GM19455 (cell line): Measurements from ENCODE around the gene HM13.
"Not testable (repeated sequence)": the region's sequence is repeated elsewhere in the genome, so short reads cannot be mapped to it uniquely, and the experiment has no call there.

Experiments
- ATAC-seq: cut with Tn5 transposase; IDR thresholded peaks from one replicate; pipeline ENCODE4 v1.9.1; 2021; ENCODE audit not compliant: unreplicated experiment

Gene HM13

DNA sequence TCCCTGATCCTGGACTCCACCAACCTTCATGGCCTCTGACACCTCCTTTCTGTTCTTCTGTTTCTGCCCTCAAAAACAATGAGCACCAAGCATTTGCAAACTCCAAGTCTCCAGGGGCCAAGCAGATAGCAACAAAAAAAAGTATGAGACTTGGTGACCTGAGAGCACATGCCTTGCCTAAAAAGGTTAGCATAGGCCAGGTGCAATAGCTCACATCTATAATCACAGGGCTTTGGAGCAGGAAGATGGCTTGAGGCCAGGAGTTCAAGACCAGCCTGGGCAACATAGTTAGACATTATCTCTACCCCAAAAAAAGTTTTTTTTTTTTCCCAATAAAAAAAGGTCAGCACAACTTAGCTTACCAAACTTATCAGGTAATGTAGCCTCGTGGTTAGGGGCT lies 13.7 kb upstream of the HM13 start:
- no peak for ATAC-seq

DNA sequence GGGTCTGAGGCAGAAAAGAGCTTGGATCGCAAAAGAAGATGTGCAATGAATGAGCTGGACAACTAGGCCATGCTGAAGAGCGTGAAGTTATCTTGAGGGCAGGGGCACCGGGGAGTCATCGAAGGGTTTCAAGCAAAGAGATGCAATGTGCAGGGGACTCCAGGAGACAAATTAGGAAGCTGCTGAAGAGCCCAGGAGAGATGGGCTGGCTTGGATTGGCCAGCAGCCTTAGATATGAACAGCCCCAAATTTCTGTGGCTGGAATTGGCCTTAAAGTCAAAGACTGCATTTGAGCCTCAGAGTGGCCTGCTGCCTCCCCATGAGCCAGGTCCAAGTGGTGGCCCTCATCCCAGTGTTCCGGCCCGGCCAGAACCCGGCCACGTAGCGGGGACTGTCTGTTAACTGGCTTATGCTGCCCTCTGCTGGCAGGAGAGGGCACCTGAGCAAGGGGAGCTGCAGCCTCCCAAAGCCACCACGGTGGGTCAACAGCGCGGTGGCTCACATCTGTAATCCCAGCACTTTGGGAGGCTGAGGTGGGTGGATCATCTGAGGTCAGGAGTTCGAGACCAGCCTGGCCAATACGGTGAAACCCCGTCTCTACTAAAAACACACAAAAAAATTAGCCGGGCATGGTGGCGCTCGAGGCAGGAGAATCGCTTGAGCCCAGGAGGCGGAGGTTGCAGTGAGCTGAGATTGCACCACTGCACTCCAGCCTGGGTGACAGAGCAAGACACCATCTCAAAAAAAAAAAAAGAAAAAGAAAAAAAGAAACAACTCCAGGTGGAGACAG lies 11.2 kb upstream of the HM13 start:
- peak; percentile 85 for ATAC-seq

DNA sequence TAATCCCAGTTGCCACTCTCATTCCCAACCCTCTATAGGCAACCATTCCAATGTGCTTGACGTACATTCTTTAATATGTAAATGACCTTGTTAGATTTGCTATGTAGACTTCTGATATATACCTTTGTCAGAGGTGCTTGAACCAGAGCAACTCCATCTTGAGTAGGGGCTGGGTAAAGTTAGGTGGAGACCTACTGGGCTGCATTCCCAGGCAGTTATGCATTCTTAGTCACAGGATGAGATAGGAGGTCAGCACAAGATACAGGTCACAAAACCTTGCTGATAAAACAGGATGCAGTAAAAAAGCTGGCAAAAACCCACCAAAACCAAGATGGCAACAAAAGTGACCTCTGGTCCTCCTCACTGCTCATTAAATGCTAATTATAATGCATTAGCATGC lies 8.3 kb upstream of the HM13 start:
- ATAC-seq, result no peak

DNA sequence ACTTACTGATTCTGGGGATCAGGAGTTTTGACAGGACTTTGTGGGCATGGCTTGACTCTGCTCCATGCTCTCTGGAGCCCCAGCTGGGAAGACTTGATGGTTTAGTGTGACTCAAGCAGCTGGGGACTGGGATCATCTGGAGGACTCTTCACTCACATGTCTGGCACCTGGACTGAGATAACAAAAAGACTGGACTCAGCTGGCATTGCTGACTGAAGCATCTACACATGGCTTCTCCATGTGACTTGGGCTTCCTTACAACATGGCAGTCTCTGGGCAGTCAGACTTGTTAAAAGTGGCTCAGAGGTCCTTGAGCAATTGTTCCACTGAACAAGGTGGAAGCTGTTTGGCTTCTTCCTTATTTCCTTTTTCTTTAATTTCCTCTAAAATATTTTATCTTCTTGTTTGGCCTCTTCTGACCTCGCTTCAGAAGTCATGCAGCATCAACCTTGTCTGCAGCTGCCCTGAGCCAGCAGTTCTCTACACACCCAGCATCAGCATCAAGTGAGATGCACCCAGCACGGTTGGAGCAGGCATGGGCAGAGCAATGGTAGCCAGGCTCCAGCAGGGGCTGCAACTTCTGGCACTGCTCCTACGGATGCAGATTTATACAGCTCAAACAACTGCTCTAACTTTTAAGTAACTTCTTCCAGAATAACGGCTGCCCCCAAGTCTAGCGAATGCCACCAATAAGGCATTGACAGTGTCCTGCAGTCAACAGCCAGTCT lies 5.6 kb upstream of the HM13 start:
- no peak for ATAC-seq

DNA sequence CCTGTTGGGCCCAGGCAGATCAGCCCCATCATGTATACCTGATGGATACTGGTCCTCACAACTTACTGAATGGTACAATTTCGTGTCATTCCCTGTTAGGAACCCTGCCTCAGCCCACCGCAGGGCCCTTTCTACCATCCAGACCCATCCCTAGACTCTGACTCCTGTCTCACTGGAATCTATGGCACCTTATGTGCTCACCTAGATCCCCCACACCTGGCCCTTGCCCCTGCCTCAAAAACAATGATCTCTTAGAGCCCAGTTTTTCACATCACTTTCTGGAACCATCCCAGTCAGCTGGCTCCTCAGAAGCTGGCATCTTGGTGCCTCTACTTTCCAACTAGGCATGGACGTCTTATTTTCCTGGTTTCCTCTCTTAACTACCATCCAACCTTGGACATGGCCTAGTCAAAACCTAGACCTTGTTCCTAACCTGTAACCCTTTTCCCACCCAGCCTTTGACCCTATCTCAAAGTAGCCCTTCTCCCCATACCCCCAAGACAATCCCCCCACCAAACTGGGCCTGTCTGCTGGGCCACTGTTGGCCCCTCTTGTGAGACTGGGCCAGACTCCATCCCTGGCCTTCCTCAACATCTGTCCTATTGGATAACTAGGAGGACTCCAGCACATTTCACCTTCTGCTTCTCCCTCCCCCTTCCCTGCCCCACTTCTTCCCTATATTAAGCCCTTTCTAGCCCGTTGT lies 981 bp downstream of the HM13 start:
- ATAC-seq, result peak; percentile 6

DNA sequence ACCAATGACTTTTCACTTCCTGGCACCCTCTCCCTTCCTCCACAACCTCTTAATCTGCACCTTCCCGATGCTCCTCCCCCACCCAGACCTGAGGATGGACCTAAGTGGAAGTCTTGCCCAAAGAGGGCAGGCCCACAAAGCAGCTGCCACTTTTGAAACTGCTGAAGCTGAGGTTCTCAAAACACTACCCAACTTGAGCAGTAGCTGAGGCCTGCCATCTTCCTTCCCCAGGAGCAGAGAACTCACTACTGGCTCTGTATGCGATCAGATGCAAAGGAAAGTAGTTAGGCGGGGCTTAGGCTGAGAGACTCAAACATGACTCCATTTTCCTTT lies 1.5 kb downstream of the HM13 start:
- ATAC-seq, result no peak

DNA sequence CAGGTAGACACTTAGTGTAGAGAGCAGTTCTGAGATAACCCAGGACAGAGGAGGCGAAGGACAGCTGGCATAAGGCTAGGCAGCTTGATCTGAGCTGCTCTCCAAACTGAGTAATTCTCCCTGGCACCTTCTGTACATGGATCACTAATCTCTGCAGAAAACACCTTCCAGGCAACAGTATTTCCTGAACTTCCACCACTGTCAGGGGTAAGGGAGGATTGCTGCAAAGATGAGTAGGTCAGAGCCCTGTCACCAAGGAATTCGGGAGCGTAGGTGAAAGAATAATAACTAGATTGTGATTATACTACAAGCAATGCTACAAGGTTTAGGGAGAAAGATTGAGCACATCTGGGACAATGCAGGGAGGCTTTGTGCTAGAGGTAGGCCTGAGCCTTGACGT lies 1.9 kb downstream of the HM13 start:
- ATAC-seq, result no peak

DNA sequence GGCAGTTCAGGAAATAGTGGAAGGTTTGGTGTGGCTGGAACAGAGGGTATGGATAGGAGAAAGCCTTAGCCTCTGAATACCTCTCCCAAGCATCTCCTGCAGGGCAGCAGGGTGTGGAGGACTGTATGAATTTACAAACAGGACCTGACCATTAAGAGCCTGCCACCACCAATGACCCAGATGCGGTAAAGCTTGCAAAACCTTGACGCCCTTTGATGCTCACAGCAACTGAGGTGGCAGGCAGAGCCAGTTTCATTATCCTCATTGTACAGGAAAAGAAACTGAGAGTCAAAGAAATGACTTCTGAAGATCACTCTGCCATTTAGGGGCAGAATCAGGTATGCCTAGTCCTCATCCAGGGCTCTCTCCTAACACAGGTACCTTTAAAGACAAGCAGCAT lies 2.4 kb downstream of the HM13 start:
- no peak for ATAC-seq

DNA sequence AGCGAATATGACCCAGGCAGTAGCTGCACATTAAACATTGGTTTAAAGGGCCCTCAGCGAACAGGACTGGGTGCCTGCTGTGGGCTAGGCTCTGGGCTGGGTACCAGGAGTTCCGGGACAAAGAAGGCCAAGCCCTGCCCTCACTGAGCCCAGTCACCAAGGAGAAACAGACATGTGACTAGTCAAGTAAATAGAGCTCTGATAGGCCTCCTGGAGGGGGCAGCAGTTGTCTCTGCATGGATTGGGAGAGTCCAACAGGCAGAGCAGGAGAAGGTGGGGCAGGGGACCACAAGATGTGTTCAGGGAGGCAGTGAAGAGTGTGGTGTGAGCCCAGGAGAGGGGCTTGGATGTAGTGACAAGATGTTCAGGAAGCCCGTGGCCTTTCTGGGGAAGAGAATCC lies 3.1 kb downstream of the HM13 start:
- ATAC-seq, result no peak

DNA sequence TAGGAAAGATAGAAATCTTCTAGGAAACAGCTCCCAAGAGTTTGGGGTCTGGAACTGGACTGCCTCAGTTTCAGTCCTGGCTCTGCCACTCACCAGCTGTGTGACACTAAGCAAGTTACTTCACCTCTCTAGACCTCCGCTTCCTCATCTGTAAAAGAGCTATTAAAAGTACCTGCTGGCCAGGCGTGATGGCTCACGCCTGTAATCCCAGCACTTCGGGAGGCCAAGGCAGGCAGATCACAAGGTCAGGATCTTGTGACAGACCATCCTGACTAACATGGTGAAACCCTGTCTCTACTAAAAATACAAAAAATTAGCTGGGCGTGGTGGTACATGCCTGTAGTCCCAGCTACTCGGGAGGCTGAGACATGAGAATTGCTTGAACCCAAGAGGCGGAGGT lies 7.0 kb downstream of the HM13 start:
- ATAC-seq, result not testable (repeated sequence)

DNA sequence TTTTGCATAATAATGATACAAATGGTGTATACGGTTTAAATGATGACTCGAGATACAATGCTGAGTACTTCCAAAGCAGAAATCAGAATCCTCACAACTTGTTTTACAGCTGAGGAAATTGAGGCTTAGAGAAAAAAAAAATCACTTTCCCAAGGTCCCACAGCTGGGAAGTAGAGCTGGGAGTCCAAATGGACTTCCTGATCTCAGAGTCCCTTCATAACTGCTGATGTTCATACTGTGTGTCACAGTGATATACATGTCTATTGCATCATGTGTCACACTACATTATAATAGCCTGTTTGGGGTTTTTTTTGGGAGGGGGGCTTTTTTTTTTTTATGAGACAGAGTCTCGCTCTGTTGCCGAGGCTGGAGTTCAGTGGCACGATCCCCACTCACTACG lies 8.5 kb downstream of the HM13 start:
- no peak for ATAC-seq

DNA sequence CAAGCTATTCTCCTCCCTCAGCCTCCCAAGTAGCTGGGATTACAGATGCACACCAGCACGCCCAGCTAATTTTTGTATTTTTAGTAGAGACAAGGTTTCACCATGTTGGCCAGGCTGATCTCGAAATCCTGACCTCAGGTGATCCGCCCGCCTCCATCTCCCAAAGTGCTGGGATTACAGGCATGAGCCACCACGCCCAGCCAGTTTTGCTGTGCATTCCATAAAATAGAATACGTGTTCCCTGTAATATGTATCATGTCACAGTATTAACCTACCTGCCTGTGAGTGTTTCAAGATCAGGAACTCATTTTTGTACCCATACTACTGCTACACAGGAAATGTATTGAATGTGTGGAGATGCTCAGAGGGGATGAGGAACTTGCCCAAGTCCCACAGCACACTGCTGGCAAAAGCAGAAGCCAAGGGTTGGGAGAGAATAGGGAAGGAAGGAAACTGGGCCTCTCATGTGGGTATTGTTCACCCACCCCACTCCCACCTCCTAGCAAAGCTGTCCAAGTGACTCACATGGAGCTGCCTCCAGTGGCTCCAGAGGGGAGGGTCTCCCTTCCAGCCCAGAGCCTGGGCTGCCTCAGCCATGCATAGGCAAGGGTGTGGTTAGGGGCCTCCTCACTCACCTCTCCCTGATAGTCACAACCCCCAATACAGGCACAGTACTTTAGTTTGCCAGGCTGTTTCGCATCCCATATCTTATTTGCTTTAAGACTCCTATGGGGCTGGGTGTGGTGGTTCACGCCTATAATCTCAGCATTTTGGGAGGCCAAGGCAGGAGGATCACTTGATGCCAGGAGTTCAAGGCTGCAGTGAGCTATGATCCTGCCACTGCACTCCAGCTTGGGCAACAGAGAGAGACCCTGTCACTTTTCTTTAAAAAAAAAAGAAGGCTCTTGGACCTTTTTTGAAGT lies 9.4 kb downstream of the HM13 start:
- no peak for ATAC-seq

DNA sequence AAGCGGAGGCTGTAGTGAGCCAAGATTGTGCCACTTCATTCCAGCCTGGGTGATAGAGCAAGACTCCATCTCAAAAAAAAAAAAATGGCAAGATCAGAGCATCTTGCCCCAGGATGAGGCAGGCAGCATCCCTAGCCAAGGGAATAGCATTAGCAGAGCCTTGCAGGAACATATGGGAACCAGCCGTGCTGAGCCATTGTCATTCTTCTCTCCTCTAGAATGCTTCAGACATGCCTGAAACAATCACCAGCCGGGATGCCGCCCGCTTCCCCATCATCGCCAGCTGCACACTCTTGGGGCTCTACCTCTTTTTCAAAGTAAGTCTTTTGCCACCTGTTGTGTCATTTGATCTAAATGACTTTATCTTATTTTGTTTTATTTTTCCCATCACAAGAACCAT lies 13.0 kb downstream of the HM13 start:
- no peak for ATAC-seq

DNA sequence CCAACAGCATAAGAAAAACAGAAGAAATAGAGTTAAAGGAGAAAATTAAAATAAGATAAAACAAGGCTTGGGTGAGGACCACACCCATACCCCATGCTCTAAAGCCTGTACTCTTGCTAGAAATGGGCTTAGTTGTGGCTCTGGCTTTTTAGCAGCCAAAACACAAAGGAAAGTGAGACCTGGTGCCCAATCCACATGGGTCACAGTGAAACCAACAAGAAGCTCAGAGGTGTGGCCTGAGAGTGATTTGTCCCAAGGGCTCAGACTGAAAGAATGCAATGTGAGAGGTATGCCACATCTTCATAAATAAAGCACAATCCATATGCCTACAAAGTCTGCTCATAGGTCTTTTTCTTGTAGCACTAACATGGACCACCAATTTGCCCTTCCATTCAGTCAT lies 21.1 kb downstream of the HM13 start:
- ATAC-seq, result no peak

DNA sequence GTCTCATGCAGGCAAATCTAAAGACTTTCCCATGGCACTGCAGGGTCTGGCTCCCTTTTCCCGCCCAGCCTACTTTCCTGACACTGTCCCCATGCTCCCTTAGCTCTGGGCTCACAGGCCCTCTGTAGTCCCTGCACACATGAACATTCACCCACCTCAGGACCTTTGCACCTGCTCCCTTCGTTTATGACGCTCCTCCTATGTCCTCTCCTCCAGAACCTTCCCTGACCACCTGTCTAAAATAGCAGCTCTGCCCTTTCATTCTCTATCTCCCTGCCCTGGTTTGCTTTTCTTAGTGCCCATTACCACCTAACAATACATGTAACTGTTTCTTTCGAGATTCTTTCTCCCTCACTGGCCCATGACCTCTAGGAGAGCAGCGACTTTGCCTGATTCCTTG lies 22.3 kb downstream of the HM13 start:
- ATAC-seq, result no peak

DNA sequence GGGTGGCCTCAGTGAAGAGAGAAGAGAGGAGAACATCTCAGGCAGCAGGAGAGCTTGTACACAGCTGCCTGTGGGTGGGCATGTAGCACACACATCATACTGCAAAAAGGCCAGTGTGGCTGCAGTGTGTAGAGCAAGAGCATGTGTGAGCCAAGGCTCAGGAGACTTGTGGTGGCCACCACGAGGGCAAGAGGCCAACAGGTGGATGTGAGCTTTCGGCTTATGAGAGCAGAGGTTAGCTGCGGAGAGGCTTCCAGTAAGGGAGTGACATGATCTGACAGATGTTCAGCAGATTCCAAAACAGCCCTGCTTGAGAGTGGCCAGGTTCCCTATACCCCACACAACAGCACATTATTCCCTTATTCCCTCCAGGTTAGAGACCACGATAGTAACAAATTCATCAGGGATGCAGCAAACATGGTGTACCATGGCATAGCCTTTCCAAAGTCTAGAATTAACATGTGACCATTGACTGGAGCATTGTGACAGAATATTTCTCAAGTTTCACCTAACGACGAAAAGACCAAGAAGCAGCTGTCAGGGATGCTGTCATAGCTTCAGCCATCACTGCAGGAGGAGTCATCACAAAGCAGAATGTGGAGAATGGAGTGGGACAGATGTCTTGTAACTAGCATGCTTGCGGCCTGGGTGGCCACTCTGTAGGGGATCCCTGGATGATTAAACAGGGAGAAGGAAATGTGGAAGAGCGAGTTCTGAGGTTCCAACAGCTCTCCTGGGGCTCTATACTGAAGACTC lies 23.1 kb downstream of the HM13 start:
- no peak for ATAC-seq

DNA sequence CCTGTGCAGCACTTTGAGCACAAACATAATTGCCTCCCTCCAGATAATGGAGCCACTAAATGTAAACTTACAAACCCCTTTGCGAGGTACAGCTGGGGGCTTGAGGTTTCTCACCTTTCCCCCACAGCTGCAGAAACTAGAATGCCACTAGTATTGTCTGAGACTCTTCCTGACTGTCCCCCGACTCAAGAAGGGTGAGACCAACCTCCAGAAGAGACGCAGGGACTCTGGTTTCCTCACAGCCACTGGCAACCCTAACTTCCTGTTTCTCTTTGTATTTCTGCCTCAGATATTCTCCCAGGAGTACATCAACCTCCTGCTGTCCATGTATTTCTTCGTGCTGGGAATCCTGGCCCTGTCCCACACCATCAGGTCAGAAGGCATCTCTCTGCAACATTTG lies 23.6 kb downstream of the HM13 start:
- ATAC-seq, result no peak

DNA sequence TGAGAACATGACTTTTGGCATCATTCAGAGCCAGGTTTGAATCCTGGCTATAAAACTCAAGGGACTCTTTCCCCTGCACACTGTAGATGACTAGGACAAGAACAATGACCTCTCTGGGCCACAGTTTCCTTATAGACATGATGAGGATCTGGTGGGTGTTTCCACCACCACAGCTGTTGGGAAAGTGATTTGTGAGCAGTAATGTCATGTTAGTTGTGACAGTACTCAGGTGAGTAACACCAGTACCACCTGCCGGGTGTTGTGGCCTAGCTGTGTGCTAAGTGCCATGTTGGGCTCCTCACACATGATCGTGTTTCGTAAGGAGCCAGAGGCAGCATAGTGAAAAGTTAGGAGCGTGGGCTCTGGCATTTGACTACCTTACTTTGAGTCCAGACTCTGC lies 24.1 kb downstream of the HM13 start:
- no peak for ATAC-seq

DNA sequence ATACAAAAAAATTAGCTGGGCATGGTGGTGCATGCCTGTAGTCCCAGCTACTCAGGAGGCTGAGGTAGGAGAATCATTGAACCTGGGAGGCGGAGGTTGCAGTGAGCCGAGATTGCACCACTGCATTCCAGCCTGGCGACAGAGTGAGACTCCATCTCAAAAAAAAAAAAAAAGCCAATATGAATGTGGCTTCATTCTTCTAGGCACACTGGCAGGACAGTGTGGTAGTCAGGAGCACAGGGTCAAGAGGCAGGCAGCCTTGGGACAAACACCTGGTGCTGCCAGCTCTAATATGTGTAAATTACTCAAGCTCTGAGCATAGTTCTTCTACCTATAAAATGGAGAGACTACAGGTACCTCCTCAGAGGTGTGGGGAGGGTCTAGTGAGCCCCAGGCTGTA lies 25.4 kb downstream of the HM13 start:
- ATAC-seq, result not testable (repeated sequence)

DNA sequence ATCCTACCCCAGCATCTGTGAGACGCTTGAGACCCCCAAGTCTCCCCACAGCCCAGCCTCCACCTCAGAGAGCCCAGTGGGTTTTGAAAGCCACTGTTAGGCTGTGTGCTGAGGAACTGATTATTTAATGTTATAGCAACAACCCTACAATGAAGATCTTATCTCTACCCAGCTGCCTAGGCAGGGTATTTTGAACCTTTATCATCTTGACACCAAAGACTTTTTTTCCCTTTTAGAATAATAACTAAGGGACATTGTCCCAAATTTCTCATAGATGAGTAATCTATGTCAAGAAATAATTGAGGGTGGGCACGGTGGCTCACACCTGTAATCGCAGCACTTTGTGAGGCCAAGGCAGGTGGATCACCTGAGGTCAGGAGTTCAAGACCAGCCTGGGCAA lies 26.2 kb downstream of the HM13 start:
- ATAC-seq, result no peak
